SK-N-SH treated with all-trans-retinoic acid at 6 μM for 48 hours (cell line): ENCODE results near the gene RAF1.

ENCODE experiments used
- ATAC-seq: fragments of 200-7000 bp; cut with Tn5 transposase; 3 replicates; pipeline ENCODE4 v1.9.1; 2020; ENCODE audit warnings: mild to moderate bottlenecking, moderate library complexity
- ARNTL ChIP-seq: fragments of 450-650 bp; formaldehyde crosslinking; IDR thresholded peaks from 2 replicates; pipeline ENCODE4 v1.5.0; 2020; ENCODE audit warnings: low read depth, mild to moderate bottlenecking, moderate library complexity, borderline replicate concordance
- BACH2 ChIP-seq: fragments of 250-450 bp; sonication (Bioruptor Pico); IDR thresholded peaks from 2 replicates; pipeline ENCODE4 v1.9.0; 2021; ENCODE audit warnings: mild to moderate bottlenecking, borderline replicate concordance
- CREB5 ChIP-seq: fragments of 250-450 bp; sonication (Bioruptor Pico); IDR thresholded peaks from 2 replicates; pipeline ENCODE4 v1.5.1; 2020; ENCODE audit warnings: low read depth, mild to moderate bottlenecking, moderate library complexity
- CSDC2 ChIP-seq: fragments of 250-450 bp; sonication (Bioruptor Pico); IDR thresholded peaks from 2 replicates; pipeline ENCODE4 v1.5.0; 2020; ENCODE audit warnings: mild to moderate bottlenecking, moderate library complexity
- ESRRG ChIP-seq: fragments of 250-450 bp; sonication (Bioruptor Pico); IDR thresholded peaks from 2 replicates; pipeline ENCODE4 v1.6.1; 2021; ENCODE audit warnings: mild to moderate bottlenecking
- ISL1 ChIP-seq: fragments of 250-450 bp; sonication (Bioruptor Pico); IDR thresholded peaks from 2 replicates; pipeline ENCODE4 v2.1.2; 2022; ENCODE audit warnings: mild to moderate bottlenecking, moderate library complexity
- OSR1 ChIP-seq: fragments of 250-450 bp; sonication (Bioruptor Pico); IDR thresholded peaks from 2 replicates; pipeline ENCODE4 v1.8.0; 2022; ENCODE audit warnings: moderate library complexity, mild to moderate bottlenecking, inconsistent platforms
- PPARA ChIP-seq: fragments of 250-450 bp; sonication (Bioruptor Pico); IDR thresholded peaks from 2 replicates; pipeline ENCODE4 v1.5.0; 2020; ENCODE audit warnings: mild to moderate bottlenecking, borderline replicate concordance
- SNAI2 ChIP-seq: fragments of 250-450 bp; sonication (Bioruptor Pico); IDR thresholded peaks from 2 replicates; pipeline ENCODE4 v1.5.0; 2020; ENCODE audit warnings: mild to moderate bottlenecking, moderate library complexity
- TCF4 ChIP-seq: fragments of 250-450 bp; sonication (Bioruptor Pico); IDR thresholded peaks from 2 replicates; pipeline ENCODE4 v1.8.0; 2021; ENCODE audit warnings: mild to moderate bottlenecking, moderate library complexity, borderline replicate concordance
- TOX ChIP-seq: fragments of 250-450 bp; sonication (Bioruptor Pico); IDR thresholded peaks from 2 replicates; pipeline ENCODE4 v1.8.0; 2021; ENCODE audit warnings: mild to moderate bottlenecking, moderate library complexity, borderline replicate concordance
- TSHZ2 ChIP-seq: fragments of 250-450 bp; sonication (Bioruptor Pico); IDR thresholded peaks from 2 replicates; pipeline ENCODE4 v1.5.0; 2020; ENCODE audit warnings: mild to moderate bottlenecking, moderate library complexity
- ZC3H10 ChIP-seq: fragments of 250-450 bp; sonication (Bioruptor Pico); IDR thresholded peaks from 2 replicates; pipeline ENCODE4 v1.5.1; 2021; ENCODE audit warnings: mild to moderate bottlenecking, moderate library complexity
- ZFP3 ChIP-seq: fragments of 250-450 bp; sonication (Bioruptor Pico); IDR thresholded peaks from 2 replicates; pipeline ENCODE4 v1.5.0; 2020; ENCODE audit warnings: mild to moderate bottlenecking, moderate library complexity
- ZFP30 ChIP-seq: fragments of 450-650 bp; formaldehyde crosslinking; IDR thresholded peaks from 2 replicates; pipeline ENCODE4 v1.5.0; 2022; ENCODE audit warnings: mild to moderate bottlenecking, moderate library complexity
- ZNF565 ChIP-seq: fragments of 450-650 bp; formaldehyde crosslinking; conservative IDR thresholded peaks from 2 replicates; pipeline ENCODE4 v1.5.0; 2020; ENCODE audit warnings: low read depth, mild to moderate bottlenecking, moderate library complexity
- ZNF70 ChIP-seq: fragments of 450-650 bp; formaldehyde crosslinking; IDR thresholded peaks from 2 replicates; pipeline ENCODE4 v1.5.0; 2020; ENCODE audit warnings: mild to moderate bottlenecking, moderate library complexity
- ZNF8 ChIP-seq: fragments of 450-650 bp; formaldehyde crosslinking; IDR thresholded peaks from 2 replicates; pipeline ENCODE4 v1.5.0; 2020; ENCODE audit warnings: mild to moderate bottlenecking, moderate library complexity
- TF ChIP-seq, protein P1 (sequence below): fragments of 250-450 bp; sonication (Bioruptor Pico); IDR thresholded peaks from 2 replicates; pipeline ENCODE4 v1.5.1; 2021; ENCODE audit warnings: mild to moderate bottlenecking, moderate library complexity
- TF ChIP-seq, protein P2 (sequence below): fragments of 250-450 bp; sonication (Bioruptor Pico); IDR thresholded peaks from 2 replicates; pipeline ENCODE4 v1.8.0; 2020; ENCODE audit warnings: mild to moderate bottlenecking, moderate library complexity, borderline replicate concordance
- TF ChIP-seq, protein P3 (sequence below): fragments of 250-450 bp; sonication (Bioruptor Pico); IDR thresholded peaks from 2 replicates; pipeline ENCODE4 v1.8.0; 2021; ENCODE audit warnings: low read depth, mild to moderate bottlenecking, moderate library complexity, borderline replicate concordance

The RAF1 gene

GRCh38 chr3:12689997-12690711 is 26.2 kb upstream of the RAF1 start:
- no peak for ATAC-seq
- TF ChIP-seq BACH2 (CRISPR knock-in tag) (no peak), CSDC2 (no peak), ZFP3 (CRISPR knock-in tag) (no peak), ZNF565 (CRISPR knock-in tag) (no peak), PPARA (CRISPR knock-in tag) (no peak), TSHZ2 (CRISPR knock-in tag) (no peak), ESRRG (CRISPR knock-in tag) (no peak), ZFP30 (no peak), ZNF70 (CRISPR knock-in tag) (no peak), TCF4 (no peak), ISL1 (CRISPR knock-in tag) (no peak), OSR1 (CRISPR knock-in tag) (no peak), ZC3H10 (no peak), TOX (CRISPR knock-in tag) (no peak), ARNTL (CRISPR knock-in tag) (no peak), ZNF8 (CRISPR knock-in tag) (no peak), SNAI2 (CRISPR knock-in tag) (no peak)
- TF ChIP-seq, protein P1, sequence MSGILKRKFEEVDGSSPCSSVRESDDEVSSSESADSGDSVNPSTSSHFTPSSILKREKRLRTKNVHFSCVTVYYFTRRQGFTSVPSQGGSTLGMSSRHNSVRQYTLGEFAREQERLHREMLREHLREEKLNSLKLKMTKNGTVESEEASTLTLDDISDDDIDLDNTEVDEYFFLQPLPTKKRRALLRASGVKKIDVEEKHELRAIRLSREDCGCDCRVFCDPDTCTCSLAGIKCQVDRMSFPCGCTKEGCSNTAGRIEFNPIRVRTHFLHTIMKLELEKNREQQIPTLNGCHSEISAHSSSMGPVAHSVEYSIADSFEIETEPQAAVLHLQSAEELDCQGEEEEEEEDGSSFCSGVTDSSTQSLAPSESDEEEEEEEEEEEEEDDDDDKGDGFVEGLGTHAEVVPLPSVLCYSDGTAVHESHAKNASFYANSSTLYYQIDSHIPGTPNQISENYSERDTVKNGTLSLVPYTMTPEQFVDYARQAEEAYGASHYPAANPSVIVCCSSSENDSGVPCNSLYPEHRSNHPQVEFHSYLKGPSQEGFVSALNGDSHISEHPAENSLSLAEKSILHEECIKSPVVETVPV (CRISPR knock-in tag), result no peak
- TF ChIP-seq, protein P2, sequence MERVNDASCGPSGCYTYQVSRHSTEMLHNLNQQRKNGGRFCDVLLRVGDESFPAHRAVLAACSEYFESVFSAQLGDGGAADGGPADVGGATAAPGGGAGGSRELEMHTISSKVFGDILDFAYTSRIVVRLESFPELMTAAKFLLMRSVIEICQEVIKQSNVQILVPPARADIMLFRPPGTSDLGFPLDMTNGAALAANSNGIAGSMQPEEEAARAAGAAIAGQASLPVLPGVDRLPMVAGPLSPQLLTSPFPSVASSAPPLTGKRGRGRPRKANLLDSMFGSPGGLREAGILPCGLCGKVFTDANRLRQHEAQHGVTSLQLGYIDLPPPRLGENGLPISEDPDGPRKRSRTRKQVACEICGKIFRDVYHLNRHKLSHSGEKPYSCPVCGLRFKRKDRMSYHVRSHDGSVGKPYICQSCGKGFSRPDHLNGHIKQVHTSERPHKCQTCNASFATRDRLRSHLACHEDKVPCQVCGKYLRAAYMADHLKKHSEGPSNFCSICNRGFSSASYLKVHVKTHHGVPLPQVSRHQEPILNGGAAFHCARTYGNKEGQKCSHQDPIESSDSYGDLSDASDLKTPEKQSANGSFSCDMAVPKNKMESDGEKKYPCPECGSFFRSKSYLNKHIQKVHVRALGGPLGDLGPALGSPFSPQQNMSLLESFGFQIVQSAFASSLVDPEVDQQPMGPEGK (CRISPR knock-in tag), result no peak
- TF ChIP-seq, protein P3, sequence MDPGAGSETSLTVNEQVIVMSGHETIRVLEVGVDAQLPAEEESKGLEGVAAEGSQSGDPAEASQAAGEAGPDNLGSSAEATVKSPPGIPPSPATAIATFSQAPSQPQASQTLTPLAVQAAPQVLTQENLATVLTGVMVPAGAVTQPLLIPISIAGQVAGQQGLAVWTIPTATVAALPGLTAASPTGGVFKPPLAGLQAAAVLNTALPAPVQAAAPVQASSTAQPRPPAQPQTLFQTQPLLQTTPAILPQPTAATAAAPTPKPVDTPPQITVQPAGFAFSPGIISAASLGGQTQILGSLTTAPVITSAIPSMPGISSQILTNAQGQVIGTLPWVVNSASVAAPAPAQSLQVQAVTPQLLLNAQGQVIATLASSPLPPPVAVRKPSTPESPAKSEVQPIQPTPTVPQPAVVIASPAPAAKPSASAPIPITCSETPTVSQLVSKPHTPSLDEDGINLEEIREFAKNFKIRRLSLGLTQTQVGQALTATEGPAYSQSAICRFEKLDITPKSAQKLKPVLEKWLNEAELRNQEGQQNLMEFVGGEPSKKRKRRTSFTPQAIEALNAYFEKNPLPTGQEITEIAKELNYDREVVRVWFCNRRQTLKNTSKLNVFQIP (CRISPR knock-in tag), result no peak

DNA sequence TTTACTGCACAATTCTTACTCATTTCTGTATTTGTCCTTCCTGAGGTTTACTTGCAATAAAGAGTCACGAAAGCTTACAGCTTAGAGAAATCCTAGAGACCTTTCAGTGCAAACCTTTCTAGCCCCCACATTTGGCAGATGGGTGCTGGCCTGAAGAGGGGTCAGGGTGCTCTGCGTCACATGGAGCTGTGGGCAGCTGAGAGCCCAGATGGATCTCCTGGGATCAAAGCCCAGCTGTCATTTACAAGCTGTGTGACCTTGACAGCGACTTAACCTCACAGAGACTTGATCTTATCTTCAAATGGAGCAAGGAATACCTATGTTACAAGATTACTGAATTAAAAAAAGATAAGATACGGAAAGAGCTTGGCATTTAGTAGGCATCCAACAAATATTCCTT is 24.0 kb upstream of the RAF1 start:
- TF ChIP-seq ESRRG (CRISPR knock-in tag) (no peak), PPARA (CRISPR knock-in tag) (no peak), OSR1 (CRISPR knock-in tag) (no peak), CREB5 (CRISPR knock-in tag) (no peak), TCF4 (no peak), CSDC2 (no peak), ISL1 (CRISPR knock-in tag) (no peak), TSHZ2 (CRISPR knock-in tag) (no peak), TOX (CRISPR knock-in tag) (no peak), ZNF70 (CRISPR knock-in tag) (no peak)
- no peak for ATAC-seq
